Endometrial microvascular endothelial cells (primary cell): ENCODE measurements around the gene DUXA. TPM values are rescaled to one million over a fixed set of nuclear protein-coding genes. Genes with fewer than 3 reads are reported as not detected.
"Not testable (repeated sequence)": the region's sequence is repeated elsewhere in the genome, so short reads cannot be mapped to it uniquely, and the experiment has no call there.

ENCODE experiments used
- in situ Hi-C: cut with HindIII; loops from 2 replicates; pipeline ENCODE4 v1.10.0; 2017; ENCODE audit warnings: low sequenced_read_pairs, low pct_unique_long_range_greater_than_20kb; ENCODE audit errors: inconsistent ontology term
- total RNA-seq: library from RNA; depleted of rRNA; stranded (reverse); fragments of >200 nt; gene quantifications from one replicate; pipeline ENCODE4 v1.2.3, GENCODE V29; 2015; ENCODE audit errors: inconsistent ontology term

The DUXA gene
- total RNA-seq = not detected

DNA sequence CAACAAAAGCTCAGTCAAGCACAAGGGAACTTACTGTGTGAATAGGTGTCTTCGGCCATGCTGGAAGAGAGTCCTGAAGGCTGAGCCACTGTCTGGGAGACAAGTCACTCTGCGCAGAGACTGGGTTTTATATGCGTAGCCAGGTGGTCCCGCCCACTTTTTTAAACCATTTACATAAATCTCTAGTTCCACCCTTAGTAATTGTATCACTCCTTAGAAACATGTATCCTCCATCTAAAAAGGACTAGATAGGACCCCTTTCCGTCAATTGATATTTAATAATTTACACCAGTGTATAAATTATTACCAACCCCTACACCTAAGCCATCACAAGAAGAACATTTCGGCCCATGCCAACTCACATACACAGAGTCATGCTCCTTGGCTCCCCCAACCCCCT is at the start of gene DUXA:
TSS of gene DUXA (minus strand) at position 101 of the 400 bp plus-strand sequence. CDS start at position 59, 42 bp downstream.
- in situ Hi-C loops = no loop called here

- in situ Hi-C loops = no loop called here
Observed at GRCh38 chr19:57212109-57212508, 44.8 kb upstream of the DUXA start.

DNA sequence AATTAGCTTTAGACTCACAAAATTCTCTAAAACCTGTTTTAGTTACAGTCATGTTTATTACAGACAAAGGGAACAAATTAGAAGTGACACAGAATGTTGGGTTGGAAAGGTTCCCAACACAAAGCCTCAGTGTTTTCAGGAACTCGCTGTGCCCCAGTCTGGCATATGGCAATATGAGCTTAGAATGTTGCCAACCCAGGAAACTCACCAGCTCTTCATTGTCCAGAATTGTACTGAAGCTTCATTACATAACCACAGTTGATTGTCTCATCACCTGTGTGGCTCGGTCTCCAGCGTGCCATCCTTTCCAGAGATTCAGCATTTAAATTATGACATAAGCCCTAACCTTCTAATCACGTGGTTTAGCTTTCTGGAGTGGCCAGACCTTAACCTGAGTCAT is 43.1 kb upstream of the DUXA start:
- in situ Hi-C loops = no loop called here

- in situ Hi-C loops = no loop called here
Observed at GRCh38 chr19:57202160-57202559, 34.9 kb upstream of the DUXA start.

GRCh38 chr19:57197874-57198273 is 30.6 kb upstream of the DUXA start:
- in situ Hi-C loops = not testable (repeated sequence)

DNA sequence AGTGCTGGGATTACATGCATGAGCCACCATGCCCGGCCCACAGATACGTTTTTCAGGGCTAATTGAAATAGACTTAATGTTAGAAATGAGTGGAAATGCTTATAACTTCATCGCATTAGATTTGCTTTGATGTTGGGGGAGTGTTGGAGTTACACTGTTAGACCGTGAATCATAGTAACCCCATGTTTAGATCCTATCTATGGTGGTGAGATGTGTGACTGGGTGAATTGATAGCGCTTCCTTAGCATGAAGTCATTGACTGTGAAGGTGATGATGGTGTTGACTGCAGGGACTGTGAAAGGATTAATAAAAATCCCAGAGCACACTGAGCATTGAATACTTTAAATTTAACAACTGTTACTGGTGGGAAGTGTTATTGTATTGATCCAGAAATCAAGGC is 25.7 kb upstream of the DUXA start:
- in situ Hi-C loops = no loop called here

- in situ Hi-C loops = no loop called here
Observed at GRCh38 chr19:57192077-57192420, 24.8 kb upstream of the DUXA start.

- in situ Hi-C loops = no loop called here
Observed at GRCh38 chr19:57191141-57192076, 24.1 kb upstream of the DUXA start, which contains the start of gene ZNF264. Gene ZNF264, plus strand, starts transcription at chr19:57191500. Its CDS starts 414 bp downstream, at chr19:57191914.

- in situ Hi-C loops = no loop called here
Observed at GRCh38 chr19:57190301-57190700, 23.0 kb upstream of the DUXA start.

GRCh38 chr19:57171551-57172081 is 4.3 kb upstream of the DUXA start:
- in situ Hi-C loops = no loop called here

DNA sequence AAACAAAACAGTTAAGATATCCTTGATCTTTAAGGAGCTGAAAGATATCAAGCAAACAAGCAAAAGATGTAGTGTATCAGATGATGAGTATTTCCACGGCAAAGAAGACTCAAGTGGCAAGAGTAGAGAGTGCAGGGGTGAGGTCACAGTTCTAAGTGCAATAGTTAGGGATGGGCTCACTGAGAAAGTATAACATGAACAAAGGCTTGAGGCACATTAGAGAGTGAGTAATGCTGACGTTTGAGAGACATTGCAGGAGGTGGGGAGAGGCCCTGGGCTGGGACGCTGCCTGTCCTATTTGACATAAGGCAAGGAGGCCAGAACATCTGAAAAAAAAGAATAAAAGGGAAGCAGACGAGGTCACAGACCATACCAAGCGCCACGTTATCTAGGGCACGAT is 1.4 kb downstream of the DUXA start:
- in situ Hi-C loops = no loop called here

DNA sequence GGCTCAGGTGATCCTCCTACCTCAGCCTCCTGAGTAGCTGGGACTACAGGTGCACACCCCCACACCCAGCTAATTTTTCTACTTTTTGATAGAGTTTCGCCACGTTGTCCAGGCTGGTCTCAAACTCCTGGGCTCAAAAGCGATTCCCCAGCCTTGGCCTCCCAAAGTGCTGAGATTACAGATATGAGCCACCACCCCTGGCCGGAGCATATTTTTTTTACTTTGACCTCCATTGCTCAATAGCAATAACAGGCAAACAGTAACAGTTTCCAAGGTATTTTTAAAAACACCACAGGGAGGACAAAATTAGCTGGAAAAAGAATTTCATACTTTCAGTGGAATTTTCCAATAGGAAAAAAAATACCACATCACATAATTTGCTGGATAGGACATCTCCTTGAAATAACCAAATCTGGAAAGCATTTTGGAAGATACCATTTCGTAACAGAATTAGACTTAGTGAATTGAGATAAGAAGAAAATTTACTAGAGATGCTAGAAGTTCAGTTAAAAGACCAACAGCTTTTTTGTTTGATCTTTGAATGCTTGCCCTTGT is 5.2 kb downstream of the DUXA start:
- in situ Hi-C loops = no loop called here

DNA sequence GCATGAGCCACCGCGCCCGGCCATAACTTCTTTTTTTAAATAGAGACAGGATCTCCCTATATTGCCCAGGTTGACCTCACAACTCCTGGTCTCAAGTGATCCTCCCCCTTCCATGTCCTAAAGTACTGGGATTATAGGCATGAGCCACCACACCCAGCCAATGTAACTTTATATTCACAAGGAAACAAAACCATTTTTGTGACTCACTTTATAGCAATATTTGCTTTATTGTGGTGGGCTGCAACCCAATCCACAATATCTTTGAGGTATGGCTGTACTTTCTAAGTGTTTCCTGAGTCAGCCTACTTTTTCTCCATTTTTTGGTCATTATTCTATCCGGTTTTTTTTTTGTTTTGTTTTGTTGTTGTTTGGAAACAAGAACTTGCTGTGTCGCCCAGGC is 14.4 kb downstream of the DUXA start:
- in situ Hi-C loops = no loop called here

DNA sequence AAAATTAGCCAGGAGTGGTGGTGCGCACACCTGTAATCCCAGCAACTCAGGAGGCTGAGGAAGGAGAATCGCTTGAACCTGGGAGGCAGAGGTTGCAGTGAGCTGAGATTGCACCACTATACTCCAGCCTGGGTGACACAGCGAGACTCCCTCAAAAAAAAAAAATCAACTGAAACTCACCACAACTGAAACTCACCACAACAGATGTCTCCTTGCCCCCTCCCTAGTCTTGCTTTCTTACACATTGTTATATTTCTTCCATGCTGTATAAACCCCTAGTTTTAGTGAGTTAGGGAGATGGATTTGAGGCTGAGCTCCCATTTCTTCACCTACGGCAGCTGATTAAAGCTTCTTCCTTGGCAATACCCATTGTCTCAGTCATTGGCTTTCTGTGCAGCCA is 25.6 kb downstream of the DUXA start:
- in situ Hi-C loops = no loop called here

GRCh38 chr19:57135797-57136196 is 31.5 kb downstream of the DUXA start:
- in situ Hi-C loops = no loop called here

DNA sequence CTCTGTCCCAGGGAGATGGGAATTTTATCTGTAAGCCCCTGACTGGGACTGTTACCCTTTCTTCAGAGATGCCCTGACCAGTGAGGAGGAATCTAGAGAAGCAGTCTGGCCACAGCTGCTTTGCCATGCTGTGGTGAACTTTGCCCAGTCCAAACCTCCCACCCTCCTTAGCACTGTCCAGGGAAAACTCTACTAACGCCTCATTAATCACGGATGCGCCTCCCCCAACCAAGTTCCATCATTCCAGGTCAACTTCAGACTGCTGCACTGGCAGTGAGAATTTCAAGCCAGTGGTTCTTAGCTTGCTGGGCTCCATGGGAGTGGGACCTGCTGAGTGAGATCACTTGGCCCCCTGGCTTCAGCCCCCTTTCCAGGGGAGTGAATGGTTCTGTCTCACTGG is 39.9 kb downstream of the DUXA start:
- in situ Hi-C loops = not testable (repeated sequence)

DNA sequence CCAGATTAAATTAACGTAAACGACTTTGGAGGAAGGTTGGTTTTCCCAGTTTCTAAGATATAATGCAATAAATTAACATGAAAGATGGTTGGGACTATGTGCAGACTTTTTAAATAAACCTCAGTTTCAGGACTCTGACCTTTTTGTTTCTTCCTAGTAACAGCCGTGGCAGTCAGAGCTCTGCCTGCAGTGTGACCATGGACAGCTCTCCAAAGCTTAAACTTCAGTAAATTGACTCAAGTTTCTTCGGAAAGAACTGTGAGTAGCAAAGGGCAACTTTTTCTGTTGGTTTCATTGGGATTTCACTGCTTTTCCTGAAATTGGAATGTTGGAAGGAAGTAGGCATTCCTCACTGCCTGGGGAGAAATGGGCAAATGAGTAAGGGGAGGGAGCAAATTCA is 43.4 kb downstream of the DUXA start:
- in situ Hi-C loops = no loop called here

GRCh38 chr19:57118848-57119247 is 48.4 kb downstream of the DUXA start:
- in situ Hi-C loops = no loop called here

GRCh38 chr19:57113501-57113900 is 53.8 kb downstream of the DUXA start:
- in situ Hi-C loops = not testable (repeated sequence)

GRCh38 chr19:57111329-57111644 is 56.0 kb downstream of the DUXA start:
- in situ Hi-C loops = no loop called here
